Dendritic cell treated with granulocyte-macrophage colony-stimulating factor and Interleukin-4, amounts not matched to agents 40 ng/mL and 50 ng/mL, for 4 days (primary cell): ENCODE results near the gene NCAPH2.

Experiments used
- H3K27ac Mint-ChIP-seq: one replicate; pipeline ENCODE4 v1.8.0; 2022; ENCODE audit warnings: mild to moderate bottlenecking, mixed read lengths
- H3K27me3 Mint-ChIP-seq: one replicate; pipeline ENCODE4 v1.8.0; 2022; ENCODE audit warnings: mild to moderate bottlenecking, mixed read lengths
- H3K36me3 Mint-ChIP-seq: one replicate; pipeline ENCODE4 v1.8.0; 2022; ENCODE audit warnings: low read depth, mixed read lengths
- H3K4me1 Mint-ChIP-seq: one replicate; pipeline ENCODE4 v1.8.0; 2022; ENCODE audit warnings: low read depth, mixed read lengths
- H3K4me3 Mint-ChIP-seq: one replicate; pipeline ENCODE4 v1.8.0; 2022; ENCODE audit warnings: mild to moderate bottlenecking, moderate library complexity, mixed read lengths
- H3K9me3 Mint-ChIP-seq: one replicate; pipeline ENCODE4 v1.8.0; 2022; ENCODE audit warnings: mixed read lengths
- intact Hi-C: fragments of 100-400 bp; cut with micrococcal nuclease; formaldehyde crosslinking; loops from one replicate; pipeline ENCODE4 v1.15.0; 2022

NCAPH2 gene

DNA sequence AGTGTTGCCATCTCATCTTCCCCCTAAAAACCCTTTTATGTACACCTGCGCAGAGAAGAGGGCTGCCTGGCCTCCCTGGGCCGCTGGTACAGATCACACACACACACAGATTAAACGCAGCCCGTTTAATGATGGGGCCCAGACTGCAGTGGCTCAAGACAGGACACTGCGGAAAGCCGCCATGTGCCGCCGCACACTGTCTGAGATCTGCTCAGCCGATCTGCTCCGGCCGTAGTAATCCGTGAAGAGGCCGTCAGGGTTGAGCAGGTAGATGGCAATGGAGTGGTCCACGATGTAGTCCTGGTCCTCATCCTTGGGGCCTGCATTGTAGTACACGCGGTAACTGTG lies 15.4 kb downstream of the NCAPH2 start:
- no peaks in the 10 kb centered on the region for H3K27me3 Mint-ChIP-seq
- H3K4me3 Mint-ChIP-seq, result no peak overlapping the region
- H3K9me3 Mint-ChIP-seq, result no peaks in the 10 kb centered on the region
- no peak overlapping the region for H3K27ac Mint-ChIP-seq
- H3K4me1 Mint-ChIP-seq, result peaks cover 43% of the 10 kb centered on the region
- intact Hi-C loops, result no loop called here
- peaks cover 93% of the 10 kb centered on the region for H3K36me3 Mint-ChIP-seq

DNA sequence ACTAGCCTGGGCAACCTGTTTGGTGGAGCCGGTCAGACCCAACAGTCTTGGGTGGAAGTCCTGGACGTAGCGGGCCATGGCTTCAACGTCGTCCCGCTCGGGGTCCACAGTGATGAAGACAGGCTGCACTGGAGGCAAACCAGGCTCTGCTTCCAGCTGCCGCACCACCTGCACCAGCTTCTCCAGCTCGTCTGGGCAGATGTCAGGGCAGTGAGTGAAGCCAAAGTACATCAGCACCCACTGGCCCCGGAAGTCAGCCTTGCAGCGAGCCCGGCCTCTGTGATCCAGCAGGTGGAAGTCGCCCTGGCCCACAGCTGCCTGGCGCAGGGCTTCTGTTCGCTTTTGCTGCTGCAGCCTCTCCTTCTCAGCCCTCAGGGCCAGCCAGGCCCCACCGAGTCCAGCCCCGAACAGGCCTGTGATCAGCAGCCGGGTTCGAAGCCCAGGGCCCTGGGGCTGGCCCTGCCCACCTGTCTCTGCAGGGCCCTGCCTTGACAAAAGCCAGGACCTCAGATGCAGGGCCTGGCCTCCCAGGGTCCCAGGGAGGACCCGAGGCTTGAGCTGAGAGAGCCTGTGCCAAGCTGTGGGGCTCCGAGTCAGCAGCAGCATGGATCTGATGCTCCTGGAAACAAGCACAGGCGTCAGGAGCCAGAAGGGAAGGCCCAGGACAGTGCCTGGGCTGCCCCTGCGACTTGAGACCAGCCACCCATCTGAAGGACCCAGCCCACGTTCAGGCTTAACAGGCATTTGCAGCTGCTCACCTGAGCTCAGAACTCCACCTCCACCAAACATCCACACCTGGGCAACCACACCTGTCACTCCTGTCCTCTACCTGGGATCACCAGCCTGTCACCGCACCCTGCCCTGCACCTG lies 16.0 kb downstream of the NCAPH2 start:
- no peaks in the 10 kb centered on the region for H3K27me3 Mint-ChIP-seq
- H3K9me3 Mint-ChIP-seq, result no peaks in the 10 kb centered on the region
- peaks cover 93% of the 10 kb centered on the region for H3K36me3 Mint-ChIP-seq
- peaks cover 49% of the 10 kb centered on the region for H3K4me1 Mint-ChIP-seq
- peak overlapping the region; percentile 95 for H3K27ac Mint-ChIP-seq
- peak overlapping the region; percentile 97 for H3K4me3 Mint-ChIP-seq
- intact Hi-C loops, result no loop called here

DNA sequence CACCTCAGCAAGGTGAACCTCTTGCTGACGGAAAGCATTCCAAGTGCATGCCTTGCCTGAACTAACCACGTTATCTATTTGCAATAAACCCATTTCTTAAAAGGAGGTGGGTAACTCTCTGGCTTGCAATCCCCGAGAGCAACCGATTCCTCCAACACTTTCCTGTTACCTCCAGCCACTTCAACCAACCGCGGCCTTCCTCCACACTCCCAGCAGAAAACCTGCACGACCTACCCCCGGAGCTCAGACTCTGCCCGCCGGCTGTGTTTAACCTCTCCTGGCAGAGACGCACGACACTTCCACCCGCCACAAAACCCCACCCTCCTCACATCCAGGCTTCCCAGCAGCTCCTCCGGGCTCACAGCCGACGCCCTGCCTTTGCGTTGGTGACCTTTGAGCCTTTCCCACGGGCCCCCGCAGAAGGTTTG lies 16.7 kb downstream of the NCAPH2 start:
- H3K4me3 Mint-ChIP-seq, result peak overlapping the region; percentile 97
- H3K4me1 Mint-ChIP-seq, result peaks cover 52% of the 10 kb centered on the region
- peak overlapping the region; percentile 95 for H3K27ac Mint-ChIP-seq
- H3K36me3 Mint-ChIP-seq, result peaks cover 93% of the 10 kb centered on the region
- no peaks in the 10 kb centered on the region for H3K9me3 Mint-ChIP-seq
- H3K27me3 Mint-ChIP-seq, result no peaks in the 10 kb centered on the region
- intact Hi-C loops, result loop anchor here (1.0 to 5.0 kb wide), 2 partner anchors 38 to 98 kb away; partner anchors contain the start of gene SYCE3

DNA sequence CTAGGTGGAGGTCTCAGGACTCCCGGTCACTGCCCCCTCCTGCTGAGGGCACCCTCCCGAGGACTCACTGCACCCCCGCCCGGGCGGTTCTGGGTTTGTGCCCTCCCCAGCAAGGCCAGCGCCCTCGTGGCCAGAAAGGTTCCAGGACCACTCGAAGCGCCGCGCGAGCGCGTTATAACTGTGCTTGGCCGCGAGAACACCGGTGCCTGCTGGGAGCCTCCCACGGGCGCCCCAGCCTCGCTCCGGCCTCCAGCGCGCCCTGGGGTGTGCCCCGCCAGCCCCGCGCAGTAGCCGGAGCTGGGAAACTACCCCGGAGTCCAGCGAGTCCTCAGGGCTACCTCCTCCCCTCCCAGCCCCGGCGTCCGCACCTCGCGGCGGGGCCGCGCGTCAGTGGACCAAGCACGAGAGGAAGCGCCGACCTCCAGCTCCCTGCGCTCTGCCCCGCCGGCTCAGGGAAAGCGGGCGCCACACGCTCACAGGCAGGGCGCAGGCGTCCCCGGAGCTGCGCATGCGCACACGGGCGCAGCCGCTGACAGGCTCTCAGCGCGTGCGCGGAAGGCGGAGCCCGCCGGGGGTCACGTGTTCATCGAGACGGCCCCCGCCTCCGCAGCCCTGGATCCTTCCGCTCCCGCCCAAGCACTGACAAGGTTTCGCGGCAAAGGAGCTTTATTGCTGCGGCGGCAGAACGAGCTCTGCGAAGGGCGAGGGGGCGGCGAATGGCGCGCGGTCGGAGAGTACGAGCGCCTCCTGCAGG lies 17.3 kb downstream of the NCAPH2 start, which contains the start of gene SCO2:
Gene SCO2, minus strand, starts transcription at position 495 of the 754 bp plus-strand sequence. CDS start 1,187 bp downstream, outside the sequence.
- peak within 1 kb of the TSS; percentile 97 for H3K4me3 Mint-ChIP-seq
- no peaks in the 10 kb centered on the region for H3K9me3 Mint-ChIP-seq
- intact Hi-C loops, result loop anchor here (1.0 to 5.0 kb wide), 2 partner anchors 37 to 97 kb away; partner anchors contain the start of gene SYCE3
- H3K4me1 Mint-ChIP-seq, result peaks cover 52% of the 10 kb centered on the region
- H3K36me3 Mint-ChIP-seq, result peaks cover 93% of the 10 kb centered on the region
- no peaks in the 10 kb centered on the region for H3K27me3 Mint-ChIP-seq
- H3K27ac Mint-ChIP-seq, result peak within 1 kb of the TSS; percentile 95

DNA sequence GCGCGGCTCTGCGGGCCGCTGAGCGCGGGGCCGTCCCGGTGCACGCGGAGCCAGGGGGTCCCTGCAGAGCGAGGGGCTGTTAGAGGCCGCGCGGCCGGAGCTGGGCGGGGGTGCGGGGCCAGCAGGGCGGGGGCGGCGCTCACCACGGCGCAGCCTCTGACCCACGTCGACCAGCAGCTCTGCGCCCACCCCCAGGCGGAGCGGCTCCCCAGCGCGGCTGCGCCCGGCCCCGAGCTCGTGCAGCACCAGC lies 17.8 kb downstream of the NCAPH2 start:
- Mint-ChIP-seq H3K36me3 (peaks cover 93% of the 10 kb centered on the region), H3K4me1 (peaks cover 52% of the 10 kb centered on the region), H3K4me3 (peak overlapping the region; percentile 97), H3K27ac (peak overlapping the region; percentile 95), H3K27me3 (no peaks in the 10 kb centered on the region), H3K9me3 (no peaks in the 10 kb centered on the region)
- intact Hi-C loops, result loop anchor here (1.0 to 5.0 kb wide), 3 partner anchors 19 to 97 kb away; partner anchors contain the start of genes KLHDC7B and SYCE3

DNA sequence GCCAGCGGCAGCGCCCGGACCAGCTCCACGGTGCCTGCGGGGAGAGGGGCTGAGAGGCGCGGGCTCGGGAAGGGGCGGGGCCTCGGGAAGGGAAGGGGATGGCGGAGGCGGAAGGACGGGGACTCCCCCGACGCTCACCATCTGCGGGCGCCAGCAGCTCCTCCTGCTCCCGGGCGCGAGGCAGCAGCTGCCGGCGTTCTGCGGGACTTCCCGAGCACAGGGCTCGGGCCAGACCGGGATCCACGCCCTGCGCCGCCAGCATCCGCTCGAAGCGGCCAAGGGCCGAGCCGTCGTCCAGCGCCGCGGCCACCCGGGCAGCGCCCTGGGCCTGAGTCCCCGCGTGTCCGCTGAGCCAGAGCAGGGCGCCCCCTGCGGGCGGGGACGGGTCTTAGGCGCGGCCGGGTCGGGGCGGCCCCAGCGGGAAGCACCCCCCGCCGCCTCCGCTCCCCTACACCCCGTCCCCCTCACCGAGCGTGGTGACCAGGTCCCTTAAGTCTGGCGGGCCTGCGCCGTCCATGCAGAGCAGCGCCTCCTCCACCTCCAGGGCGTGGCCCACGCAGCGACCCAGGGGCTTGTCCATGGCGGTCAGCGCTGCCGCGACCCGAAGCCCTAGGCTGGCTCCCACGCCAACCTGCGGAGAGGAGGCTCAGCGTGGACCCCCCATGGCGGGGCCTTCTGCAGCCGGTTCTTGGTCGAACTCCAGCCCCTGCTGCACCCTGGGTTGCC lies 18.2 kb downstream of the NCAPH2 start:
- H3K4me1 Mint-ChIP-seq, result peaks cover 52% of the 10 kb centered on the region
- H3K27ac Mint-ChIP-seq, result peak overlapping the region; percentile 95
- peak overlapping the region; percentile 97 for H3K4me3 Mint-ChIP-seq
- no peaks in the 10 kb centered on the region for H3K9me3 Mint-ChIP-seq
- intact Hi-C loops, result loop anchor here (2.0 to 5.0 kb wide), 2 partner anchors 19 to 96 kb away; partner anchors contain the start of gene KLHDC7B
- H3K27me3 Mint-ChIP-seq, result no peaks in the 10 kb centered on the region
- peaks cover 93% of the 10 kb centered on the region for H3K36me3 Mint-ChIP-seq

DNA sequence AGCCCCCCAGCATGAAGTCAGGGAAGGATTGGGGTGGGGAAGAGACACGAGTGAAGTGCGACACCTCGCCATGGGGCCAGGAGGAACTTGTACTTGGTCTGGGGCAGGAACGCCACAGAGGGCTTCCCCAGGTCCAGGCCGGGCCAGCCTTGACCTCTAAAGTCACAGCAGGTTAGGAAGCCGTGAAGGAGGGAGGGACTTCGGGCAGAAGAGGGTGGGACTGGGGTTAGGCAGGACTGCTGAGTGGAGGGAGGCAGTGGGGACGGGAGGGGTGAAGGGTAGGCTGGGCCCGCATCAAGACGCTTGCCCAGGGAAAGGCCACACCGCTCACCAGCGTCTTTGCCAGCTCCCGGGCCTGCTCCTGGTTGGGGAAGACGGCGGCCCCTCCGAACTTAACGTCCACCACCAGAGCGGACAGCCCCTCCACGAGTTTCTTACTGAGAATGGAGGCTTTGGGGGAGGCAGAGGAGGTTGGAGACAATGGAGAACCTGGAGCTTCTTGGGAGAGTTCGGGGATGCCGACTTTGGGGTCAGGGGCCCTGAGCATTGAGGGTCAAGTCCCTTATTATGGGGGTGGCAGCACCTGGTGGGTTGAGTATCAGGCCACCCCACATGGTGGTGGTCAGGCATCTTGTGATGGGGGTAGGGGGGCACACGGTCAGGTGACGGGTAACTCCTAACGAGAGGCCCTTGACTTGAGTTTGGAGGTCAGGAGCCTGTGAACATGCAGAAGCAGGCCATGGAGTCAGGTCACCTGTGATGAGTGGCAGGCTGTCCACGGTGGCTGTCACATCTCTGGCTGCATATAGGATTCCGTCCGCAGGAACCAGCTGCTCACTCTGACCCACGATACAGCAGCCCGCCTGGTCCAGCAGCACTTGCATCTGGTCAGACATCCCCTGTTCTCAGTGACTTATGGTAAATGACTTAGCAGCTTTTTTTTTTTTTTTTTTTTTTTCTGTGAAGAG lies 19.1 kb downstream of the NCAPH2 start:
- Mint-ChIP-seq H3K27me3 (no peaks in the 10 kb centered on the region), H3K4me1 (peaks cover 52% of the 10 kb centered on the region), H3K9me3 (no peaks in the 10 kb centered on the region), H3K27ac (peak overlapping the region; percentile 95), H3K4me3 (peak overlapping the region; percentile 97), H3K36me3 (peaks cover 88% of the 10 kb centered on the region)
- intact Hi-C loops, result loop anchor here (2.0 to 5.0 kb wide), 2 partner anchors 18 to 95 kb away; partner anchors contain the start of gene KLHDC7B

DNA sequence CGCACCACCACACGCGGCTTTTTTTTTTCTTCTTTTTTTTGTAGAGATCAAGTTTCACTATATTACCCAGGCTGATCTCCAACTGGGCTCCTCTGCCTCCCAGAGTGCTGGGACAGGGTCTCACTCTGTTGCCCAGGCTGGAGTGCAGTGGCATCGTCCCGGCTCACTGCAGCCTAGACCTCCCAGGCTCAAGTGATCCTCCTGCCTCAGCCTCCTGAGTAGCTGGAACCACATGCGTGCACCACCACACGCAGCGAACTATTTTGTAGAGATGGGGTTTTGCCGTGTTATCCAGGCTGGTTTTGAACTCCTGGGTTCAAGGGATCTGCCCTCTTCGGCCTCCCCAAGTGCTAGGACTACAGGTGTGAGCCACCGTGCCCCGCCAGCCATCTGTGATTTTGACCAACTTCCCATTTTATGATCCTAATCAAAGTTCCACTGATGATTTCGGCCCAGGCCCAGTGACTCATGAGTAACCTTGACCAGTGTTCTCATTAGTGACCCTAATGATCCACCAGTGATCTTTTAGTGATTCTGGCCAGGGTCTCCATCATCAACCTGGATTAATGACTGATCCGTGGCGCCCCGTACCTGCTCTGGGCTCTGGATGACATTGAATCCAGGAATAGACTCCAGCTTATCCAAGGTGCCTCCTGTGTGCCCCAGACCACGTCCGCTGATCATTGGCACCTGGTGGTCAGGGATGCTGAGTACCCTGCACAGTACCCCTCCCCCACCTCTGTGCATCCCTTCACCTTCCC lies 20.1 kb downstream of the NCAPH2 start:
- peak overlapping the region; percentile 97 for H3K4me3 Mint-ChIP-seq
- peak overlapping the region; percentile 95 for H3K27ac Mint-ChIP-seq
- H3K36me3 Mint-ChIP-seq, result peaks cover 87% of the 10 kb centered on the region
- intact Hi-C loops, result loop anchor here (2.0 to 5.0 kb wide), 2 partner anchors 17 to 94 kb away; partner anchors contain the start of gene KLHDC7B
- peaks cover 55% of the 10 kb centered on the region for H3K4me1 Mint-ChIP-seq
- H3K9me3 Mint-ChIP-seq, result no peaks in the 10 kb centered on the region
- H3K27me3 Mint-ChIP-seq, result no peaks in the 10 kb centered on the region

DNA sequence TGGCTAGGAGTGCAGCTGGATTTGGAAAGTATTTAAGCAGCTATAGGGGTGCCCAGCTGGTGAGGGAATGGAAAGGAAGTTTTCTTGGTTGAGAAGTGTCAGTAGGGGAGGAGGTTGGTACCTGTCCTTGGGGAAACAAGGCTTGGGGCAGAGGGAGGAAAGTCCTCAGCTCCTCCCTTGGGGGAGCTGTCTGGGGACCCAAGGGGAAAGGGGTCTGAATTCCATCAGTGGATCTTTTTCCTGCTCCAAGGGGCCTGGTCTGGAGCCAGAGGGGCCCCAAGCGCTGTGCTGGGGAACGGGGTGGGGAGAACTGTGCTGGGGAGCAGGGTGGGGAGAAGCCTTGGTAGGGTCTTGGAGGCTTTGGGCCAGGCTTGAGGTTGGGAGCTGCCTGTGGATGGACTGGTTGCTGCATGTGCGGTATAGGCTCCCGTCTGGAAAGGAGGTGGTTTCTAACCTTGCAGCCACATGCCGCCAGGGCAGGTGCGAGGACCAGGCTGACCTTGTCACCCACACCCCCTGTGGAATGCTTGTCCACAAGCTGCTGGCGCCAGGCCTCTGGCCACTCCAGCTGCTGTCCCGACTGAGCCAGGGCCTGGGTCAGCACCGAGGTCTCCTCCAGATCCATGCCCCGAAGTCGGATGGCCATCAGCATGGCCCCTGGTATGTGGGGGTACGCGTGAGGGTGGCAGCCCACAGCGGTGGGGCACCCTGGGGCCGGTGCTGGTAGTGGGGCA lies 20.8 kb downstream of the NCAPH2 start:
- Mint-ChIP-seq H3K27ac (peak overlapping the region; percentile 95), H3K9me3 (no peaks in the 10 kb centered on the region), H3K4me3 (peak overlapping the region; percentile 97), H3K4me1 (peaks cover 57% of the 10 kb centered on the region), H3K27me3 (no peaks in the 10 kb centered on the region), H3K36me3 (peaks cover 83% of the 10 kb centered on the region)
- intact Hi-C loops, result loop anchor here (5.0 kb wide), 1 partner anchor 93 kb away; no protein-coding TSS in a partner anchor

DNA sequence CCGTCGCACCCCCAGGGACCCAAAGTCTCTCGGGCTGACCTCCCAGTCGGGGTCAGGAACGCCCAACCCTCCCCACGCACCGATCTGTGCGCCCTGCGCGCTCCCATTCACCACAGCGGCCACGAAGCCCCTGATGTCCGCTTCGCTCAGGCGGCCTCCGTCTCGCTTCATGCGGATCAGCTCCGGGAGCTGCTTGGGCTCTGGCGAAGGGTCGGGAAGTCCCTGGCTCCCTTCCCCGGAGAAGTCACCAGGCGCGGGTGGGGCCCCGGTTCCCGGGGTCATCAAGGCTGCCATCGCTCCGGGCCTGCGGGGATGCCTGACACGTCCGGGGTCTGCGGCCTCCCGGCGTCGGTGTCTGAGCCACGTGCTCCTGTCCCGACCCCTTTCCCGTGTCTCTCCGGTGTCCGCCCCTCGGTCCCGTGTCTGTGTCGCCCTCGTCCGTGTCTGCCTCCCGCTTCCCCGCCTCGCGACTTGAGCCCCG lies 21.4 kb downstream of the NCAPH2 start:
- H3K4me1 Mint-ChIP-seq, result peaks cover 58% of the 10 kb centered on the region
- H3K27me3 Mint-ChIP-seq, result no peaks in the 10 kb centered on the region
- peak overlapping the region; percentile 95 for H3K27ac Mint-ChIP-seq
- intact Hi-C loops, result loop anchor here (5.0 kb wide), 1 partner anchor 93 kb away; no protein-coding TSS in a partner anchor
- H3K36me3 Mint-ChIP-seq, result peaks cover 77% of the 10 kb centered on the region
- peak overlapping the region; percentile 97 for H3K4me3 Mint-ChIP-seq
- H3K9me3 Mint-ChIP-seq, result no peaks in the 10 kb centered on the region

DNA sequence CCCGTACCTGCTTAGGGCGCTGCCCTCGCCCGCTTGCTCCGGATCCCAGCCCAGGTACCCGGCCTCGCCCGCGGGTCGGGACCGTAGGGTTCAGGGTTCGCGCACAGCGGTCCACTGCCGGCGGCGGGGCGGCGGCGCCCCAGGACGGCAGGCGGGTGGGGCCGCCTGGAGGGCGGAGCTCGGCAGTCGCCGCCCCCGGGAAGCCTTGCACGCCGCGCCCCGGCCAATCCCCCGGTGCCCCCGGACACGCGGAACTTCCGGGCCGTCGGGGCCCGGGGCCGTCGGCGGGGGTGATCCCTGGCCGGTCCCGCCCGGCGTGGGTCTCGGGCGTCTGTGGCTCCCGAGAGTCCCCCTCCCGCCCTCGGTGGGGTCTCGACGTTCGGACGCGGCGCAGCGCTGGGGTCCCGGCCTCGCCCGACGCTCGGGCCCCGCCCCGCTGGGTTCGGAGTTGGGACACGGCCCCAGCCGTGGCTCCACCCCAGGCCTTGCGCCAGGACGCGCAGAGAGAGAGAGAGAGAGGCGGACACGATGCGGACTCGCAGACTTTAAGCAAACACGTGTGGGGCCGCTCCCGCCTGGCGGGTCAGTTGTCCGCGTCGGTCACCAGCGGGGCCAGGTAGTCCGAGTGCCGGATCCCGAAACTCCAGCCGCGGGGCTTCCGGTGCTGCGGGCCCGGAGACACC lies 22.0 kb downstream of the NCAPH2 start, which contains the start of gene TYMP:
Gene TYMP, minus strand, starts transcription at position 116 of the 683 bp plus-strand sequence. CDS start 303 bp downstream, outside the sequence.
- peaks cover 71% of the 10 kb centered on the region for H3K36me3 Mint-ChIP-seq
- H3K27ac Mint-ChIP-seq, result peak within 1 kb of the TSS; percentile 95
- no peaks in the 10 kb centered on the region for H3K27me3 Mint-ChIP-seq
- peaks cover 58% of the 10 kb centered on the region for H3K4me1 Mint-ChIP-seq
- peak within 1 kb of the TSS; percentile 97 for H3K4me3 Mint-ChIP-seq
- no peaks in the 10 kb centered on the region for H3K9me3 Mint-ChIP-seq
- intact Hi-C loops, result loop anchor here (1.0 to 5.0 kb wide), 3 partner anchors 9 to 92 kb away; partner anchors contain the start of gene CHKB
